Measurements from ENCODE around the gene BPIFB6.

DNA sequence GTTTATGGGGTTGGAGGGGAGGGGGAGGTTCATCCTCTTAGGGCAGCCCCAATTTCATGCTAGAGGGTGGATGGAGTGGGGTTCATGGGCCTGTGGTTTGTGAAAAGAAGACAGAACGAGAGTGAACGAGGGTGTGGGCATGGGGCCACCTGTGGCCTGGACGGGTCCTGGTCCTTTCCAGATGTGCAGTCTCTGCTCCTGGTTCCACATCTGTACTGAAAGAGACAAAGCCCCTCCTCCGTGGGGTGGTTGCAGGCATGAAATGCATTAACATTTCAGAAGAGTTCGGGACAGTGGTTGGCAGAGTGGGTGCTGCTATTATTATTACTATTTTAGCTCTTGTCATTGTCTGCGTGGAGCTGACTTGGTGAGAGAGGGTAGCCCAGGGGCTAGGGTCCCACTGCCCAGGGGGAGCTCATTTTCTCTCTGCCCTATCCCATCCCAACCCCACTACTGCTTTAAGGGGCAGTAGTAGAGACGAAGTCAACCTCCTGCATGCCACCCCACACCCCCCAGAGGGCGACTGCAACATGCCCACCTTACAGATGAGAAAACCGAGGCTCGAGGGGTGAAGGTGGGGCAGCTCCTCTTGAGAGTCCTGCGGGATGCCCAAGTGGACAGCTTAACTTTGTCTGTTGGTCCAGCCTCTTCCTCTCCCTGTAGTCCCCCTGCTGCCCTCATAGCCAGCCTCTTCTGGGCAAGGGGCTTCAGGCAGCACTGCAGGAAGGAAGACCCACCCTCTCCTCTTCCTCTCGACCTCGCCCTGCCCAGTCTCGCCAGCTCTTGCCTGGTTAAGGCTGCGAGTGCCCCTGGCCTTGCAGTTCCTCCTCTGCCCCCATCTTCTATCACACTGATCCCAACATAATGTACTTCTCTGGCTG lies 15.5 kb upstream of the BPIFB6 start:
- TF ChIP-seq SIN3A (IDR thresholded peaks at IDR 0.05; ENCODE audit: borderline replicate concordance, insufficient read depth, low read depth, low read length) (no peak), TCF7L2 (IDR thresholded peaks at IDR 0.05; ENCODE audit: low read depth, low read length) (no peak), REST (IDR thresholded peaks at IDR 0.05; ENCODE audit: insufficient read depth in 1 of 2, low read depth in 2 of 2, low read length in 1 of 2) (no peak)
- TF ChIP-seq, protein P1, sequence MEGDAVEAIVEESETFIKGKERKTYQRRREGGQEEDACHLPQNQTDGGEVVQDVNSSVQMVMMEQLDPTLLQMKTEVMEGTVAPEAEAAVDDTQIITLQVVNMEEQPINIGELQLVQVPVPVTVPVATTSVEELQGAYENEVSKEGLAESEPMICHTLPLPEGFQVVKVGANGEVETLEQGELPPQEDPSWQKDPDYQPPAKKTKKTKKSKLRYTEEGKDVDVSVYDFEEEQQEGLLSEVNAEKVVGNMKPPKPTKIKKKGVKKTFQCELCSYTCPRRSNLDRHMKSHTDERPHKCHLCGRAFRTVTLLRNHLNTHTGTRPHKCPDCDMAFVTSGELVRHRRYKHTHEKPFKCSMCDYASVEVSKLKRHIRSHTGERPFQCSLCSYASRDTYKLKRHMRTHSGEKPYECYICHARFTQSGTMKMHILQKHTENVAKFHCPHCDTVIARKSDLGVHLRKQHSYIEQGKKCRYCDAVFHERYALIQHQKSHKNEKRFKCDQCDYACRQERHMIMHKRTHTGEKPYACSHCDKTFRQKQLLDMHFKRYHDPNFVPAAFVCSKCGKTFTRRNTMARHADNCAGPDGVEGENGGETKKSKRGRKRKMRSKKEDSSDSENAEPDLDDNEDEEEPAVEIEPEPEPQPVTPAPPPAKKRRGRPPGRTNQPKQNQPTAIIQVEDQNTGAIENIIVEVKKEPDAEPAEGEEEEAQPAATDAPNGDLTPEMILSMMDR (IDR thresholded peaks at IDR 0.05): no peak

All from Panc1 (cell line).